Gastroesophageal sphincter (tissue), 3 donors: ENCODE results near the gene NADK.

ENCODE experiments used
- EP300 ChIP-seq: sonication (generic); formaldehyde crosslinking; IDR thresholded peaks from one replicate; pipeline ENCODE4 v1.6.1; 2017; ENCODE audit warnings: antibody characterized with exemption, mild to moderate bottlenecking
- POLR2A ChIP-seq, 2 donors: fragments of 450-650 bp; IDR thresholded peaks; one replicate each; pipeline ENCODE4 v1.6.1; 2017; ENCODE audit warnings: antibody characterized with exemption in 2 of 2, mild to moderate bottlenecking in 2 of 2, moderate library complexity in 1 of 2
- TF ChIP-seq, protein P1 (sequence below), 4 experiments: fragments of 200-600 bp in 2 of 4; fragments of 450-650 bp in 2 of 4; sonication (generic) in 1 of 4; IDR thresholded peaks; one replicate each; pipeline ENCODE4 v1.5.1; 2017 to 2019; ENCODE audit warnings: antibody characterized with exemption in 4 of 4, mild to moderate bottlenecking in 2 of 4, moderate library complexity in 2 of 4

DNA sequence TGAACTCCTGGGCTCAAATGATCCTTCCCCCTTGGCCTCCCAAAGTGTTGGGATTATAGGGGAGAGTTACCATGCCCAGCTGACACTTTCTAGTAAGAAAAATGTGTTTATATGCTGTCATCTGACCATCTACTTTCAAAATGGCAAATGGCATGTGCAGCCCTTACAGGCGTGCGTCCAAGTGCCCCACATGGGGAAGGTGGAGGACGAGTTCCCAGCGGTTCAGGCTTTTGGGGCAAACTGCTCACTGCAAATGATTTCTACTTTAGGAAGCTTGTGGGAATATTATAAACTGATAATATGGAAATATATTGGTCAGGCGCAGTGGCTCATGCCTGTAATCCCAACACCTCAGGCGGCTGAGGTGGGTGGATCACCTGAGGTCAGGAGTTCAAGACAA, 41.5 kb upstream of the NADK start:
- TF ChIP-seq, protein P1, sequence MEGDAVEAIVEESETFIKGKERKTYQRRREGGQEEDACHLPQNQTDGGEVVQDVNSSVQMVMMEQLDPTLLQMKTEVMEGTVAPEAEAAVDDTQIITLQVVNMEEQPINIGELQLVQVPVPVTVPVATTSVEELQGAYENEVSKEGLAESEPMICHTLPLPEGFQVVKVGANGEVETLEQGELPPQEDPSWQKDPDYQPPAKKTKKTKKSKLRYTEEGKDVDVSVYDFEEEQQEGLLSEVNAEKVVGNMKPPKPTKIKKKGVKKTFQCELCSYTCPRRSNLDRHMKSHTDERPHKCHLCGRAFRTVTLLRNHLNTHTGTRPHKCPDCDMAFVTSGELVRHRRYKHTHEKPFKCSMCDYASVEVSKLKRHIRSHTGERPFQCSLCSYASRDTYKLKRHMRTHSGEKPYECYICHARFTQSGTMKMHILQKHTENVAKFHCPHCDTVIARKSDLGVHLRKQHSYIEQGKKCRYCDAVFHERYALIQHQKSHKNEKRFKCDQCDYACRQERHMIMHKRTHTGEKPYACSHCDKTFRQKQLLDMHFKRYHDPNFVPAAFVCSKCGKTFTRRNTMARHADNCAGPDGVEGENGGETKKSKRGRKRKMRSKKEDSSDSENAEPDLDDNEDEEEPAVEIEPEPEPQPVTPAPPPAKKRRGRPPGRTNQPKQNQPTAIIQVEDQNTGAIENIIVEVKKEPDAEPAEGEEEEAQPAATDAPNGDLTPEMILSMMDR (IDR thresholded peaks at IDR 0.05): no peak
- TF ChIP-seq POLR2A (IDR thresholded peaks at IDR 0.05): no peak
- no peak for TF ChIP-seq EP300
